HuH-7.5 (cell line): Measurements from ENCODE around the gene CCDC57.
"Not testable (repeated sequence)": the region's sequence is repeated elsewhere in the genome, so short reads cannot be mapped to it uniquely, and the experiment has no call there.

ENCODE experiments used
- DNase-seq: peaks from one replicate; pipeline ENCODE4 v3.0.0; 2011; ENCODE audit warnings: low spot score

Gene CCDC57

GRCh38 chr17:82222816-82223215 lies 10.2 kb upstream of the CCDC57 start:
- DNase-seq, result no peak

- no peak for DNase-seq
Measured at GRCh38 chr17:82221341-82221902, 8.8 kb upstream of the CCDC57 start.

- DNase-seq, result no peak
Measured at GRCh38 chr17:82219753-82220709, 7.4 kb upstream of the CCDC57 start.

GRCh38 chr17:82219083-82219482 lies 6.4 kb upstream of the CCDC57 start:
- DNase-seq, result no peak

GRCh38 chr17:82218349-82219075 lies 5.9 kb upstream of the CCDC57 start:
- DNase-seq, result no peak

DNA sequence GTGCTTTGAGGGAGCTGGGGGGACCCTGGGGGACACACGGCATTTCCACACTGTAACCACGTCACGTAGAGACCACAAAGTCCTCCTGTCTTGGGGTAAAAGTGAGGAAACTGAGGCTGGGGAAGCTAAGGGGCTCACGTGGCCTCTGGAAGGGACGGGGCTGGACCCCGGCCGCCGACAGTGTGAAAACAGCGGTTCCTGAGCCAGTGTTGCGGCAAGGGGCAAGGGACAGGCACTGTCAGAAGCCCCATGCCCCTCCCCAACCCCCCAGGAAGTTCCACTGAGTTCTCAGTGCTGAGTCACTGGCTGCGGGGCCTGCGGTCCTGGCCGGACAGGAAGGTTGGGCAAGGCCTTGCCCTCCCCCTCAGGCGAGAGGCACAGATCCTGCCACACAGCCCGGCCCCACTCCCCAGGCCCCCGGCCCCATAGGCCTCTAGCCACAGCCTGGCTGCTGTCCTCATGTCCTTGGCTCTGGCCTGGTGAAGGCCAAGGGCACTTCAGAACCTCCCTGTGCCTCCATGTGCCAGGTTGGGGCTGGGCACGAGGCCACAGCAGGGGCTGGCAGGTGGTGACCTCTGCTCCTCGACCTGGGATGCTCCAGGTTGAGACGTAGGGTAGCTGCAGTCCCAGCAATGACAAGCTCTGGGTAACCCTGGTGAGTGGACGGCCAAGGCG lies 5.0 kb upstream of the CCDC57 start:
- DNase-seq, result no peak

- no peak for DNase-seq
Measured at GRCh38 chr17:82217120-82217529, 4.5 kb upstream of the CCDC57 start.

- no peak for DNase-seq
Measured at GRCh38 chr17:82216301-82217119, 3.9 kb upstream of the CCDC57 start.

GRCh38 chr17:82215972-82216300 lies 3.3 kb upstream of the CCDC57 start:
- no peak for DNase-seq

GRCh38 chr17:82215095-82215971 lies 2.7 kb upstream of the CCDC57 start:
- no peak for DNase-seq

DNA sequence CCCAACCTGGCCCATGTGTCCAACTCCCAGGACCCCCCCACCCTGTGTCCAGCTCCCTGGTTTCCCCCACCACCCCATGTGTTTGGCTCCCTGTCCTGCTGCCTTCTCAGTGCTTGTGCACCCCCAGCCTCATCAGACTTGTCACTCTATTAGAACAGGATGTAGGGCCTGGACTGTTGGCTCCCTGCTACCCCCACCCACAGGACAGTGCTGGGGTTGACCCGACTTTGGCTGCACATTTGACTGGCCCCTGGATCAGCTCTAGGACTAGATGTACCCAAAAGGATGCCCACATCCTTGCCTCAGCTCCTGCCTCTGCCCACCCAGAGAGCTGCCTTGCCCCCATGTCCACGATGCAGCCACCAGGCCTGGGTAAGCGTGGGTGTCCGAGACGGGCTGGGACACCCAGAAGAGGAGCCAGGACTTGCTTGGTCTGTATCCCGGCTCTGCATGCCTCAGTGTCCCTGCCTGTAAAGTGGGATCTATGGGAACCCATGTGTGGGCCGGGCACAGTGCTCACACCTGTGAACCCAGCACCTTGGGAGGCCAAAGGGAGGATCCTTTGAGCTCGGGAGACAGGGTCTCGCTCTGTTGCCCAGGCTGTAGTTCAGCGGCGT lies 1.5 kb upstream of the CCDC57 start:
- no peak for DNase-seq

DNA sequence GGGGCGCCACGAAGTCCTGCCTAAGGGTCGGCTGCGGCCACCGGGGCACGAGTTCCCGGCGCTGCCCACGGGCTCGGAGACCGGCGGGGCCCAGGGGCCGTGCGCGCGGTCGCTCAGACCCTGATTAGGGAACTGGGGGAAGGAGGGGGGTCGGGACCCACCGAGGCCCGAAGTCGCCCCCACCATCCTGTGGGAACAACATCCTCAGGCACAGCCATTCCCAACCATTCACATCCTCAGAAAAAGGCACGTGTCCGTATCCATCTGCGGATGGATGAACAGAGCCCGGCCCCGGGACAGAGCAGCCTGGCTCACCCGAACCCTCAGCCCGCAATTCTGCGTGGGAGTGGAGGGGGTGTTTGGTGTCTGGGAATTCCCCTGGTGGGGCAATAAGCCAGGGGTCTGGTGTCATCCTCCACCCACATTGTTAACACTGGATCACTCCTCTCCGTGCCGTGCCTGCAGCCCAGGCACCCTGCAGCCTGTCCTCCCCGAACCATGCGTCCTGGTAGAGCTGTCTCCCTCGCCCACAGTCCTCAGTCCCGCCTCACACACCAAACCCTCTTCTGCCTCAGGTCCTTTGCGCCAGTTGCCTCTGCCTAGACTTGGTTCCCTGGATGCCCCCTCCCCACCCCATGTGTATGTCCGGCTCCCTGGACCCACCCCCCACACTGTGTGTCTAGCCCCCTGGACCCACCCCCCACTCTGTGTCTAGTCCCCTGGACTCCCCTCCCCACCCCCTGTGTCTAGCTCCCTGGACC lies 789 bp upstream of the CCDC57 start:
- DNase-seq, result peak; percentile 82

GRCh38 chr17:82210655-82211054 lies 2.0 kb downstream of the CCDC57 start:
- not testable (repeated sequence) for DNase-seq

- DNase-seq, result peak; percentile 81
Measured at GRCh38 chr17:82205720-82206508, 6.7 kb downstream of the CCDC57 start.

- DNase-seq, result no peak
Measured at GRCh38 chr17:82204831-82205719, 7.6 kb downstream of the CCDC57 start.

DNA sequence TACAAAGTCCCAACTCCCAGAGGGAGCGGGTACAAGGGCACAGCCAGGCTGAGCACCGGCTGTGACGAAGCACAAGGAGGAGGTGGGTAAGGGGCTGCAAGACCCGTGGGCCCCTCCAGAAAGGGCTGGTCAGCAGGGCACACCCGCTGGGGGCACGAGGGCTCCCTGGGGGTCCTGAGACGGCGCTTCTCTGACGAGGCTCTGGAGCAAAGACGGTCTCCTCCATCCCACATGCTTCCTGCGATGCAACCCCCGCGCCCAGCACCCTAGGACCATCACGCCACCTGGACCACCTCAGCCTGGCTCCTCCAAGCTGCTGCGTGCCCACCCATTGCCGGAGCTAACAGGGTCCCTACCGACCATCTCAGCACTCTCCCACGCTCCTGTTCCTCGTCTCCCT lies 8.7 kb downstream of the CCDC57 start:
- no peak for DNase-seq

DNA sequence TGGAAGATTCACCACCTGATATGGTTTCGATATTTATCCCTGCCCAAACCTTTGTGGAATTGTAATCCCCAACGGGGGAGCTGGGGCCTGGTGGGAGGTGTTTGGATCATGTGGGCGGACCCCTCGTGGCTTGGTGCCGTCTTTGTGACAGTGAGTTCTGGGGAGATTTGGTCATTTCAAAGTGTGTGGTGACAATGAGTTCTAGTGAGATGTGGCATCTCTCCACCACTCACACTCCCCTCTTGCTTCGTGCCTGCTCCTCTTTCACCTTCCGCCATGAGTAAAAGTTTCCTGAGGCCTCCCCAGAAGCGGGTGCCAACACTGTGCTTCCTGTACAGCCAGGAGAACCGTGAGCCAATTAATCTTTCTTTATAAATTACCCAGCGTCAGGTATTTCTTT lies 9.7 kb downstream of the CCDC57 start:
- DNase-seq, result no peak
